ENCODE data around the gene ALDH1L1. TPM values are rescaled to one million over a fixed set of nuclear protein-coding genes. Genes with fewer than 3 reads are reported as not detected.

The ALDH1L1 gene
- total RNA-seq, 1 experiment from 2014 or later, result 1.2 TPM

- TF ChIP-seq EMX1 (CRISPR knock-in tag; IDR thresholded peaks at IDR 0.05) (no peak), PREB (CRISPR knock-in tag; IDR thresholded peaks at IDR 0.05; ENCODE audit: borderline replicate concordance) (no peak), ATF3 (CRISPR knock-in tag; conservative IDR thresholded peaks at IDR 0.05) (no peak), USF1 (CRISPR knock-in tag; IDR thresholded peaks at IDR 0.05) (no peak), SOX15 (CRISPR knock-in tag; IDR thresholded peaks at IDR 0.05) (no peak), PRRX2 (CRISPR knock-in tag; IDR thresholded peaks at IDR 0.05) (no peak), IRF1 (CRISPR knock-in tag; IDR thresholded peaks at IDR 0.05) (no peak), KAT7 (CRISPR knock-in tag; IDR thresholded peaks at IDR 0.05; ENCODE audit: borderline replicate concordance) (no peak), NR3C1 (CRISPR knock-in tag; conservative IDR thresholded peaks at IDR 0.05; ENCODE audit: low read depth) (no peak), TEAD1 (CRISPR knock-in tag; IDR thresholded peaks at IDR 0.05) (no peak)
Measured at GRCh38 chr3:126127452-126127851, 52.9 kb downstream of the ALDH1L1 start (continued).

GRCh38 chr3:126126811-126127431 is 53.5 kb downstream of the ALDH1L1 start:
- ATAC-seq, result no peak
- TF ChIP-seq PRDM15 (CRISPR knock-in tag; IDR thresholded peaks at IDR 0.05) (no peak), SMAD3 (CRISPR knock-in tag; IDR thresholded peaks at IDR 0.05; ENCODE audit: borderline replicate concordance) (no peak), ZNF121 (CRISPR knock-in tag; IDR thresholded peaks at IDR 0.05) (no peak)
- ChIA-PET CTCF (interaction anchor here (1.4 kb wide), 1 partner anchor 119 kb away, joined by 3 read pairs; no protein-coding TSS in a partner anchor), POLR2A (no interaction called here)
- Mint-ChIP-seq H3K9me3 (no peaks in the 10 kb centered on the region), H3K27ac (no peak overlapping the region), H3K4me1 (peaks cover 14% of the 10 kb centered on the region), H3K4me3 (no peak overlapping the region), H3K36me3 (no peaks in the 10 kb centered on the region), H3K27me3 (ENCODE audit: low read depth) (no peaks in the 10 kb centered on the region)
- peak; percentile 5 for DNase-seq (ENCODE audit: low spot score)

- DNase-seq (ENCODE audit: low spot score), result peak; percentile 7
- ChIA-PET POLR2A (no interaction called here), CTCF (interaction anchor here (1.4 kb wide), 1 partner anchor 120 kb away, joined by 3 read pairs; no protein-coding TSS in a partner anchor)
- ATAC-seq, result no peak
- H3K4me1 Mint-ChIP-seq, result peaks cover 14% of the 10 kb centered on the region
- H3K9me3 Mint-ChIP-seq, result no peaks in the 10 kb centered on the region
- TF ChIP-seq ATF3 (CRISPR knock-in tag; conservative IDR thresholded peaks at IDR 0.05) (no peak), FOXK1 (CRISPR knock-in tag; IDR thresholded peaks at IDR 0.05) (no peak), KAT7 (CRISPR knock-in tag; IDR thresholded peaks at IDR 0.05; ENCODE audit: borderline replicate concordance) (no peak)
- H3K4me3 Mint-ChIP-seq, result no peak overlapping the region
- no peaks in the 10 kb centered on the region for H3K36me3 Mint-ChIP-seq
- no peak overlapping the region for H3K27ac Mint-ChIP-seq
- H3K27me3 Mint-ChIP-seq (ENCODE audit: low read depth), result no peaks in the 10 kb centered on the region
Measured at GRCh38 chr3:126126286-126126685, 54.1 kb downstream of the ALDH1L1 start.
